OCI-LY1 (cell line): ENCODE measurements around the gene SCAMP5.

ENCODE experiments used
- H2AFZ ChIP-seq: fragments of 200-600 bp; sonication (generic), shearing (Covaris generic); 2 replicates; pipeline ENCODE4 v1.6.0; 2014; ENCODE audit warnings: antibody characterized with exemption, mild to moderate bottlenecking, low read length
- H3F3A ChIP-seq: fragments of 200-600 bp; sonication (generic), shearing (Covaris generic); 2 replicates; pipeline ENCODE4 v1.6.0; 2014; ENCODE audit warnings: mild to moderate bottlenecking, antibody characterized with exemption, low read length, moderate library complexity; ENCODE audit not compliant: insufficient read depth
- H3K27ac ChIP-seq: fragments of 200-600 bp; sonication (generic); 2 replicates; pipeline ENCODE4 v1.5.1; 2014; ENCODE audit warnings: low read length, mixed run types, mild to moderate bottlenecking, low read depth; ENCODE audit not compliant: poor library complexity, severe bottlenecking
- H3K27me3 ChIP-seq: fragments of 200-600 bp; sonication (generic); 2 replicates; pipeline ENCODE4 v1.6.0; 2014; ENCODE audit warnings: antibody characterized with exemption, mild to moderate bottlenecking, low read length, moderate library complexity; ENCODE audit not compliant: insufficient read depth
- H3K36me3 ChIP-seq: fragments of 200-600 bp; sonication (generic); 2 replicates; pipeline ENCODE4 v1.6.1; 2014; ENCODE audit warnings: mild to moderate bottlenecking, antibody characterized with exemption, low read length, moderate library complexity, mixed read lengths; ENCODE audit not compliant: insufficient read depth
- H3K4me1 ChIP-seq: fragments of 200-600 bp; sonication (generic); 2 replicates; pipeline ENCODE4 v1.5.1; 2014; ENCODE audit warnings: mild to moderate bottlenecking, low read length, moderate library complexity; ENCODE audit not compliant: insufficient read depth, severe bottlenecking
- H3K4me2 ChIP-seq: fragments of 200-600 bp; sonication (generic), shearing (Covaris generic); 2 replicates; pipeline ENCODE4 v1.6.1; 2014; ENCODE audit warnings: low read length
- H3K4me3 ChIP-seq: fragments of 200-600 bp; sonication (generic); 2 replicates; pipeline ENCODE4 v1.5.1; 2014; ENCODE audit warnings: low read length, low read depth, mild to moderate bottlenecking, mixed read lengths; ENCODE audit not compliant: poor library complexity, severe bottlenecking
- H3K79me2 ChIP-seq: fragments of 200-600 bp; shearing (Covaris generic); 2 replicates; pipeline ENCODE4 v1.6.1; 2016; ENCODE audit warnings: mixed run types, low read length, mixed read lengths; ENCODE audit not compliant: insufficient read depth
- H3K9ac ChIP-seq: fragments of 200-600 bp; sonication (generic), shearing (Covaris generic); 2 replicates; pipeline ENCODE4 v1.6.1; 2014; ENCODE audit warnings: mild to moderate bottlenecking, low read length, mixed read lengths
- H3K9me2 ChIP-seq: fragments of 200-600 bp; sonication (generic), shearing (Covaris generic); 2 replicates; pipeline ENCODE4 v1.6.1; 2014; ENCODE audit warnings: low read depth, mild to moderate bottlenecking, low read length, mixed read lengths
- H3K9me3 ChIP-seq: fragments of 200-600 bp; shearing (Covaris generic); 2 replicates; pipeline ENCODE4 v1.6.1; 2014; ENCODE audit warnings: low read length, mixed read lengths
- H4K20me1 ChIP-seq: fragments of 200-600 bp; sonication (generic), shearing (Covaris generic); 2 replicates; pipeline ENCODE4 v1.6.0; 2016; ENCODE audit warnings: mild to moderate bottlenecking, low read length; ENCODE audit not compliant: insufficient read depth
- EZH2 ChIP-seq: fragments of 200-600 bp; sonication (generic), shearing (Covaris generic); IDR thresholded peaks from 2 replicates; pipeline ENCODE4 v1.8.0; 2017; ENCODE audit warnings: borderline replicate concordance, mixed run types, mild to moderate bottlenecking, antibody characterized with exemption, low read length, moderate library complexity, mixed read lengths
- TF ChIP-seq, protein P1 (sequence below): fragments of 200-600 bp; sonication (generic), shearing (Covaris generic); IDR thresholded peaks from 2 replicates; pipeline ENCODE4 v1.5.1; 2017; ENCODE audit warnings: mild to moderate bottlenecking, antibody characterized with exemption, low read length, moderate library complexity, mixed read lengths

The SCAMP5 gene

DNA sequence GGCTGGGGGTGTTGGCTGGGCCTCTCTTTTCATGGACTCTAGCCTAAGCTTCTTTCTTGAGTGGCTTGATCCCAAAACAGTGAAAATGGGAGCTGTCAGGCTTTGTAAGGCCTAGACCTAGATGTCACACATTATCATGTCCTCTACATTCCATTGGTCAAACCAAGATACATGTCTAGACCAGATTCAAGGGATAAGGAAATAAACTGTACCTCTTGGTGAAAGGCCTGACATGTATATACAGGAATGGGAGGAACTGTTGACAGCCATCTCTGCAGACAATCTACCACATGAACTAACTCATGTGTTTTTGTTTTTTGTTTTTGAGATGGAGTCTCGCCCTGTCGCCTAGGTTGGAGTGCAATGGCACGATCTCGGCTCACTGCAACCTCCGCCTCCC, 27.7 kb upstream of the SCAMP5 start:
- Histone ChIP-seq H4K20me1 (no peaks in the 10 kb centered on the region), H3K9me3 (no peaks in the 10 kb centered on the region), H3K27me3 (no peaks in the 10 kb centered on the region), H3K79me2 (no peaks in the 10 kb centered on the region), H3K4me1 (no peaks in the 10 kb centered on the region), H2AFZ (no peak overlapping the region), H3F3A (no peaks in the 10 kb centered on the region), H3K9ac (no peak overlapping the region), H3K36me3 (no peaks in the 10 kb centered on the region), H3K4me3 (no peak overlapping the region), H3K4me2 (no peak overlapping the region), H3K9me2 (no peaks in the 10 kb centered on the region), H3K27ac (no peak overlapping the region)
- TF ChIP-seq, protein P1, sequence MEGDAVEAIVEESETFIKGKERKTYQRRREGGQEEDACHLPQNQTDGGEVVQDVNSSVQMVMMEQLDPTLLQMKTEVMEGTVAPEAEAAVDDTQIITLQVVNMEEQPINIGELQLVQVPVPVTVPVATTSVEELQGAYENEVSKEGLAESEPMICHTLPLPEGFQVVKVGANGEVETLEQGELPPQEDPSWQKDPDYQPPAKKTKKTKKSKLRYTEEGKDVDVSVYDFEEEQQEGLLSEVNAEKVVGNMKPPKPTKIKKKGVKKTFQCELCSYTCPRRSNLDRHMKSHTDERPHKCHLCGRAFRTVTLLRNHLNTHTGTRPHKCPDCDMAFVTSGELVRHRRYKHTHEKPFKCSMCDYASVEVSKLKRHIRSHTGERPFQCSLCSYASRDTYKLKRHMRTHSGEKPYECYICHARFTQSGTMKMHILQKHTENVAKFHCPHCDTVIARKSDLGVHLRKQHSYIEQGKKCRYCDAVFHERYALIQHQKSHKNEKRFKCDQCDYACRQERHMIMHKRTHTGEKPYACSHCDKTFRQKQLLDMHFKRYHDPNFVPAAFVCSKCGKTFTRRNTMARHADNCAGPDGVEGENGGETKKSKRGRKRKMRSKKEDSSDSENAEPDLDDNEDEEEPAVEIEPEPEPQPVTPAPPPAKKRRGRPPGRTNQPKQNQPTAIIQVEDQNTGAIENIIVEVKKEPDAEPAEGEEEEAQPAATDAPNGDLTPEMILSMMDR, result no peak
- TF ChIP-seq EZH2, result no peak

DNA sequence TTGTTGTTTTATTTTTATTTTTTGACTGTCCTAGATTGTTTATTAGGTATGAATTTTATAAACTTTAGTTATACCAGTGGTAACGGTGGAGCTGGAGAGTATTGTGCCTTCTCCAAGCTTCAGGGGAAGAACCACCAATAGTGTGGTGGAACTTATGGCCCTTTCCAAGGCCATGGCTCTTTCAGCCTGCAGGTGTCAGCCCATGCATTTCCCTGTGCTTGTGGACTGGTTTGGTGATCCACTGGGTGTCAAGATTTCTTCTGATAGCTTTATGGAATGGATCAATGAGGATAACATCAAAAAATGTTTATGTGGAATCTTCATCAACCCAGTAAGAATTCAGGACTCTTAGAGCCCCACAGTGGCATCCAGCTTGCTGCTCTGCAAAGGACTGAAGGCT, 19.2 kb upstream of the SCAMP5 start:
- no peak for TF ChIP-seq EZH2
- Histone ChIP-seq H3K27me3 (no peaks in the 10 kb centered on the region), H3K9me2 (no peaks in the 10 kb centered on the region), H3F3A (no peaks in the 10 kb centered on the region), H4K20me1 (no peaks in the 10 kb centered on the region), H3K4me1 (no peaks in the 10 kb centered on the region), H3K36me3 (no peaks in the 10 kb centered on the region), H3K9ac (no peak overlapping the region), H3K4me3 (no peak overlapping the region), H3K27ac (no peak overlapping the region), H3K4me2 (no peak overlapping the region), H3K9me3 (no peaks in the 10 kb centered on the region), H3K79me2 (no peaks in the 10 kb centered on the region), H2AFZ (no peak overlapping the region)

- Histone ChIP-seq H3K4me2 (no peak overlapping the region), H3K4me3 (no peak overlapping the region), H3K27me3 (peaks cover under 1% of the 10 kb centered on the region; the same call in 1 of the 2 replicates), H3K4me1 (no peaks in the 10 kb centered on the region), H3F3A (no peaks in the 10 kb centered on the region), H3K9me3 (no peaks in the 10 kb centered on the region), H2AFZ (no peak overlapping the region), H4K20me1 (no peaks in the 10 kb centered on the region), H3K36me3 (no peaks in the 10 kb centered on the region), H3K79me2 (no peaks in the 10 kb centered on the region), H3K9ac (no peak overlapping the region), H3K27ac (no peak overlapping the region), H3K9me2 (no peaks in the 10 kb centered on the region)
- TF ChIP-seq, protein P1, result no peak
- TF ChIP-seq EZH2, result no peak
Measured at GRCh38 chr15:74977599-74977998, 17.8 kb upstream of the SCAMP5 start.

DNA sequence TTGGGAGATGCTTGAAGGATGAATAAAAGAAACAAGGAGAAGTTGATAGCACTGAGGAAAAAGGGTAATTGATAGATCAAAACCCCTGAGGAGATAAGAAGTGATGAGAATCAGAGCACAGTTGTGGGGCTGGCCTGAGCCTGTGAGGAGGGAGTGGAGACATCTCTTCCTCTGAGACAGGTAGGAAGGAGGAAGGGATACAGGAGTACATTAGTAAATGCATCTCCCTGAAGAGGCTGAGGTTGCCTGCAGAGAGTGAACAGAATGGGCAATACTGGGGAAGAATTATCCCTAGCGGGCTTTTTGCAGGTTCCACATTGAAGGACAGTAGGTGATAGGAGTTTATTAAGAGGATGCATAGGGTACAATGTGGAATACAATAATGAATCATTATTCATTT, 17.3 kb upstream of the SCAMP5 start:
- Histone ChIP-seq H3K27ac (no peak overlapping the region), H3K4me1 (no peaks in the 10 kb centered on the region), H3K9me2 (no peaks in the 10 kb centered on the region), H3K4me2 (no peak overlapping the region), H3F3A (no peaks in the 10 kb centered on the region), H3K9ac (no peak overlapping the region), H3K36me3 (no peaks in the 10 kb centered on the region), H3K27me3 (peaks cover 5% of the 10 kb centered on the region; the same call in 1 of the 2 replicates), H3K9me3 (no peaks in the 10 kb centered on the region), H3K4me3 (no peak overlapping the region), H3K79me2 (no peaks in the 10 kb centered on the region), H4K20me1 (no peaks in the 10 kb centered on the region), H2AFZ (no peak overlapping the region)
- TF ChIP-seq EZH2, result no peak
- TF ChIP-seq, protein P1, result no peak
